ENCODE measurements around the gene SLC25A12.

Gene SLC25A12

GRCh38 chr2:171772373-171772772 is 121.7 kb downstream of the SLC25A12 start:
- TF ChIP-seq EZH2 (IDR thresholded peaks at IDR 0.05; ENCODE audit: borderline replicate concordance, low read length), result no peak
- TF ChIP-seq, protein P1, sequence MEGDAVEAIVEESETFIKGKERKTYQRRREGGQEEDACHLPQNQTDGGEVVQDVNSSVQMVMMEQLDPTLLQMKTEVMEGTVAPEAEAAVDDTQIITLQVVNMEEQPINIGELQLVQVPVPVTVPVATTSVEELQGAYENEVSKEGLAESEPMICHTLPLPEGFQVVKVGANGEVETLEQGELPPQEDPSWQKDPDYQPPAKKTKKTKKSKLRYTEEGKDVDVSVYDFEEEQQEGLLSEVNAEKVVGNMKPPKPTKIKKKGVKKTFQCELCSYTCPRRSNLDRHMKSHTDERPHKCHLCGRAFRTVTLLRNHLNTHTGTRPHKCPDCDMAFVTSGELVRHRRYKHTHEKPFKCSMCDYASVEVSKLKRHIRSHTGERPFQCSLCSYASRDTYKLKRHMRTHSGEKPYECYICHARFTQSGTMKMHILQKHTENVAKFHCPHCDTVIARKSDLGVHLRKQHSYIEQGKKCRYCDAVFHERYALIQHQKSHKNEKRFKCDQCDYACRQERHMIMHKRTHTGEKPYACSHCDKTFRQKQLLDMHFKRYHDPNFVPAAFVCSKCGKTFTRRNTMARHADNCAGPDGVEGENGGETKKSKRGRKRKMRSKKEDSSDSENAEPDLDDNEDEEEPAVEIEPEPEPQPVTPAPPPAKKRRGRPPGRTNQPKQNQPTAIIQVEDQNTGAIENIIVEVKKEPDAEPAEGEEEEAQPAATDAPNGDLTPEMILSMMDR (IDR thresholded peaks at IDR 0.05; ENCODE audit: low read length), result no peak
- Histone ChIP-seq H3K9me2 (ENCODE audit: low read depth, low read length) (no peaks in the 10 kb centered on the region), H3K9ac (ENCODE audit: low read length) (no peak overlapping the region), H3K9me3 (ENCODE audit: low read length) (no peaks in the 10 kb centered on the region; the same call in 1 of the 2 replicates), H3K27ac (ENCODE audit: low read depth, low read length, poor library complexity, severe bottlenecking) (no peak overlapping the region), H3K4me1 (ENCODE audit: insufficient read depth, low read length, severe bottlenecking) (no peaks in the 10 kb centered on the region), H3K36me3 (ENCODE audit: insufficient read depth, low read length) (peaks cover 24% of the 10 kb centered on the region), H4K20me1 (ENCODE audit: insufficient read depth, low read length) (no peaks in the 10 kb centered on the region), H2AFZ (ENCODE audit: low read length) (no peak overlapping the region), H3F3A (ENCODE audit: insufficient read depth, low read length) (no peaks in the 10 kb centered on the region), H3K4me3 (ENCODE audit: low read depth, low read length, poor library complexity, severe bottlenecking) (no peak overlapping the region), H3K27me3 (ENCODE audit: insufficient read depth, low read length) (no peaks in the 10 kb centered on the region), H3K79me2 (ENCODE audit: insufficient read depth, low read length) (no peaks in the 10 kb centered on the region), H3K4me2 (ENCODE audit: low read length) (no peak overlapping the region)

DNA sequence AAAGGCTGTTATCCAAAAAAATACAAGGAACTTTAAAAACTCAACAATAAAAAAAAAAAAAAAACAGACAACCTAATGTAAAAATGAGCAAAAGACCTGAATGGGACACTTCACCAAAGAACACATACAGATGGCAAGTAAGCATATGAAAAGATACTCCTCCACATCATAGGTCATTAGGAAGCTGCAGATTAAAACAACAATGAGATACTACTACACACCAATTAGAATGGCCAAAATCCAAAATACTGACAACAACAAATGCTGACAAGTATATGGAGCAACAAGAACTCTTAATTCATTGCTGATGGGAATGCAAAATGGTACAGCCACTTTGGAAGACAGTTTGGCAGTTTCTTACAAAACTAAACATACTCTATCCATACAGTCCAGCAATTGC is 122.6 kb downstream of the SLC25A12 start:
- H3F3A ChIP-seq (ENCODE audit: insufficient read depth, low read length), result no peaks in the 10 kb centered on the region
- H3K27ac ChIP-seq (ENCODE audit: low read depth, low read length, poor library complexity, severe bottlenecking), result no peak overlapping the region
- H3K9ac ChIP-seq (ENCODE audit: low read length), result no peak overlapping the region
- H2AFZ ChIP-seq (ENCODE audit: low read length), result no peak overlapping the region
- H3K4me3 ChIP-seq (ENCODE audit: low read depth, low read length, poor library complexity, severe bottlenecking), result no peak overlapping the region
- peaks cover 32% of the 10 kb centered on the region for H3K36me3 ChIP-seq (ENCODE audit: insufficient read depth, low read length)
- no peaks in the 10 kb centered on the region for H3K27me3 ChIP-seq (ENCODE audit: insufficient read depth, low read length)
- no peaks in the 10 kb centered on the region for H3K4me1 ChIP-seq (ENCODE audit: insufficient read depth, low read length, severe bottlenecking)
- TF ChIP-seq, protein P1 (IDR thresholded peaks at IDR 0.05; ENCODE audit: low read length), result no peak
- no peak for TF ChIP-seq EZH2 (IDR thresholded peaks at IDR 0.05; ENCODE audit: borderline replicate concordance, low read length)
- H3K4me2 ChIP-seq (ENCODE audit: low read length), result no peak overlapping the region
- no peaks in the 10 kb centered on the region; the same call in 1 of the 2 replicates for H3K9me3 ChIP-seq (ENCODE audit: low read length)
- H4K20me1 ChIP-seq (ENCODE audit: insufficient read depth, low read length), result no peaks in the 10 kb centered on the region
- no peaks in the 10 kb centered on the region for H3K9me2 ChIP-seq (ENCODE audit: low read depth, low read length)
- H3K79me2 ChIP-seq (ENCODE audit: insufficient read depth, low read length), result no peaks in the 10 kb centered on the region

DNA sequence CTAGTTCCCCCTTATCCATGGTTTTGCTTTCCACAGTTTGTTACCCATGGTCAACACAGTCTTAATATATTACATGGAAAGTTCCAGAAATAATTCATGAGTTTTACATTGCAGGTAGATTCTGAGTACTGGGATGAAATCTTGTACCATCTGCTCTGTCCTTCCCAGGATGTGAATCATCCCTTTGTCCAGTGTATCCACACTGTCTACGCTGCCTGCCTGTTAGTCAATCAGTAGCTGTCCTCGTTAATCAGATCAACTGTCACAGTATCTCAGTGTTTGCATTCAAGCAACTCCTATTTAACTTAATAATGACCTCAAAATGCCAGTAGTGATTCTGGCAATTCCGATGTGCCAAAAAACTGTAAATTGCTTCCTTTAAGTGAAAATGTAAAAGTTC is 130.4 kb downstream of the SLC25A12 start:
- Histone ChIP-seq H3K9ac (ENCODE audit: low read length) (no peak overlapping the region), H4K20me1 (ENCODE audit: insufficient read depth, low read length) (no peaks in the 10 kb centered on the region), H3K4me2 (ENCODE audit: low read length) (no peak overlapping the region), H3K4me1 (ENCODE audit: insufficient read depth, low read length, severe bottlenecking) (no peaks in the 10 kb centered on the region), H3K79me2 (ENCODE audit: insufficient read depth, low read length) (no peaks in the 10 kb centered on the region), H3K27ac (ENCODE audit: low read depth, low read length, poor library complexity, severe bottlenecking) (no peak overlapping the region), H2AFZ (ENCODE audit: low read length) (no peak overlapping the region), H3K9me3 (ENCODE audit: low read length) (no peaks in the 10 kb centered on the region), H3K36me3 (ENCODE audit: insufficient read depth, low read length) (peaks cover 46% of the 10 kb centered on the region), H3K27me3 (ENCODE audit: insufficient read depth, low read length) (no peaks in the 10 kb centered on the region), H3K4me3 (ENCODE audit: low read depth, low read length, poor library complexity, severe bottlenecking) (no peak overlapping the region), H3K9me2 (ENCODE audit: low read depth, low read length) (no peaks in the 10 kb centered on the region), H3F3A (ENCODE audit: insufficient read depth, low read length) (no peaks in the 10 kb centered on the region)
- TF ChIP-seq, protein P1 (IDR thresholded peaks at IDR 0.05; ENCODE audit: low read length), result no peak
- TF ChIP-seq EZH2 (IDR thresholded peaks at IDR 0.05; ENCODE audit: borderline replicate concordance, low read length), result no peak

Data from OCI-LY1 (cell line).